ENCODE results near the gene CCER1. TPM values are rescaled to one million over a fixed set of nuclear protein-coding genes. Genes with fewer than 3 reads are reported as not detected.
"Not testable (repeated sequence)": the region's sequence is repeated elsewhere in the genome, so short reads cannot be mapped to it uniquely, and the experiment has no call there.

The CCER1 gene
- total RNA-seq (2014; rRNA removed; shearing (Covaris generic)): not detected in 2 replicates

- DNase-seq (ENCODE audit: low spot score): no peak
Observed at GRCh38 chr12:90954921-90955320, at the start of gene CCER1. TSS of gene CCER1 (minus strand) at chr12:90955176. CDS start at chr12:90954742, 434 bp downstream.

GRCh38 chr12:91003737-91004136, 48.8 kb upstream of the CCER1 start:
- DNase-seq (ENCODE audit: low spot score): no peak

- DNase-seq (ENCODE audit: low spot score): no peak
Observed at GRCh38 chr12:91001306-91001705, 46.3 kb upstream of the CCER1 start.

- peak; percentile 18 for DNase-seq (ENCODE audit: low spot score)
Observed at GRCh38 chr12:90999966-91000365, 45.0 kb upstream of the CCER1 start.

- no peak for DNase-seq (ENCODE audit: low spot score)
Observed at GRCh38 chr12:90999527-90999926, 44.6 kb upstream of the CCER1 start.

- DNase-seq (ENCODE audit: low spot score): no peak
Observed at GRCh38 chr12:90995010-90995409, 40.0 kb upstream of the CCER1 start.

GRCh38 chr12:90991952-90992465, 37.0 kb upstream of the CCER1 start:
- DNase-seq (ENCODE audit: low spot score): no peak

GRCh38 chr12:90990611-90991010, 35.6 kb upstream of the CCER1 start:
- no peak for DNase-seq (ENCODE audit: low spot score)

- no peak for DNase-seq (ENCODE audit: low spot score)
Observed at GRCh38 chr12:90989686-90990111, 34.7 kb upstream of the CCER1 start.

- DNase-seq (ENCODE audit: low spot score): no peak
Observed at GRCh38 chr12:90987520-90987919, 32.5 kb upstream of the CCER1 start.

- no peak for DNase-seq (ENCODE audit: low spot score)
Observed at GRCh38 chr12:90987101-90987500, 32.1 kb upstream of the CCER1 start.

GRCh38 chr12:90985331-90985730, 30.4 kb upstream of the CCER1 start:
- DNase-seq (ENCODE audit: low spot score): not testable (repeated sequence)

- no peak for DNase-seq (ENCODE audit: low spot score)
Observed at GRCh38 chr12:90984114-90984513, 29.1 kb upstream of the CCER1 start.

GRCh38 chr12:90982170-90982569, 27.2 kb upstream of the CCER1 start:
- no peak for DNase-seq (ENCODE audit: low spot score)

GRCh38 chr12:90979951-90980350, 25.0 kb upstream of the CCER1 start:
- no peak for DNase-seq (ENCODE audit: low spot score)

GRCh38 chr12:90979019-90979418, 24.0 kb upstream of the CCER1 start:
- no peak for DNase-seq (ENCODE audit: low spot score)

- DNase-seq (ENCODE audit: low spot score): peak; percentile 77
Observed at GRCh38 chr12:90978117-90978770, 23.3 kb upstream of the CCER1 start.

- no peak for DNase-seq (ENCODE audit: low spot score)
Observed at GRCh38 chr12:90977224-90977623, 22.2 kb upstream of the CCER1 start.

- DNase-seq (ENCODE audit: low spot score): no peak
Observed at GRCh38 chr12:90974286-90974685, 19.3 kb upstream of the CCER1 start.

- no peak for DNase-seq (ENCODE audit: low spot score)
Observed at GRCh38 chr12:90972226-90972625, 17.2 kb upstream of the CCER1 start.

GRCh38 chr12:90970911-90971310, 15.9 kb upstream of the CCER1 start:
- DNase-seq (ENCODE audit: low spot score): no peak

- no peak for DNase-seq (ENCODE audit: low spot score)
Observed at GRCh38 chr12:90970471-90970870, 15.5 kb upstream of the CCER1 start.

GRCh38 chr12:90969851-90970250, 14.9 kb upstream of the CCER1 start:
- no peak for DNase-seq (ENCODE audit: low spot score)

GRCh38 chr12:90969346-90969745, 14.4 kb upstream of the CCER1 start:
- DNase-seq (ENCODE audit: low spot score): no peak

All from H4 (cell line).